C4-2B (cell line): ENCODE data around the gene GNB4.

Experiments used
- H3K27ac ChIP-seq: fragments of 450-650 bp; 2 replicates; pipeline ENCODE4 v1.5.1; 2017
- CTCF ChIP-seq: fragments of 450-650 bp; conservative IDR thresholded peaks from 2 replicates; pipeline ENCODE4 v1.5.1; 2017; ENCODE audit warnings: mild to moderate bottlenecking
- ZFX ChIP-seq: fragments of 450-650 bp; IDR thresholded peaks from 2 replicates; pipeline ENCODE4 v1.6.1; 2017

GNB4 gene

GRCh38 chr3:179421500-179421899, 29.8 kb downstream of the GNB4 start:
- peak; percentile 92 for TF ChIP-seq CTCF
- TF ChIP-seq ZFX: no peak
- H3K27ac ChIP-seq: no peak overlapping the region

- H3K27ac ChIP-seq: no peak overlapping the region
- TF ChIP-seq CTCF (no peak), ZFX (no peak)
These were observed 32.7 kb downstream of the GNB4 start for GRCh38 chr3:179418610-179419009.

GRCh38 chr3:179416681-179417080, 34.6 kb downstream of the GNB4 start:
- no peak overlapping the region for H3K27ac ChIP-seq
- no peak for TF ChIP-seq CTCF
- no peak for TF ChIP-seq ZFX

GRCh38 chr3:179415377-179415776, 35.9 kb downstream of the GNB4 start:
- H3K27ac ChIP-seq: no peak overlapping the region
- TF ChIP-seq CTCF (no peak), ZFX (no peak)

- no peak overlapping the region for H3K27ac ChIP-seq
- no peak for TF ChIP-seq CTCF
- TF ChIP-seq ZFX: no peak
These were observed 36.5 kb downstream of the GNB4 start for GRCh38 chr3:179414804-179415203.

- TF ChIP-seq ZFX: no peak
- TF ChIP-seq CTCF: no peak
- no peak overlapping the region for H3K27ac ChIP-seq
These were observed 40.3 kb downstream of the GNB4 start for GRCh38 chr3:179410999-179411398.

- TF ChIP-seq ZFX (no peak), CTCF (peak; percentile 21; the same call in 1 of the 2 replicates)
- H3K27ac ChIP-seq: no peak overlapping the region
These were observed 40.9 kb downstream of the GNB4 start for GRCh38 chr3:179410331-179410730.
